Smooth muscle cell (in vitro differentiated cells): ENCODE results near the gene EPS8. TPM values are rescaled to one million over a fixed set of nuclear protein-coding genes. Genes with fewer than 3 reads are reported as not detected.
"Not testable (repeated sequence)": the region's sequence is repeated elsewhere in the genome, so short reads cannot be mapped to it uniquely, and the experiment has no call there.

Source experiments
- DNase-seq: peaks from one replicate; lab custom pipeline; 2025; ENCODE audit not compliant: unreplicated experiment; lab: John Stamatoyannopoulos, UW
- H2AFZ ChIP-seq: fragments of 200-600 bp; sonication (generic); 2 replicates; pipeline ENCODE4 v1.6.0; 2016; ENCODE audit warnings: antibody characterized with exemption, low read depth, mild to moderate bottlenecking
- H3F3A ChIP-seq: fragments of 200-600 bp; sonication (generic); 2 replicates; pipeline ENCODE4 v1.6.0; 2017; ENCODE audit warnings: antibody characterized with exemption, low read depth
- H3K27ac ChIP-seq: fragments of 200-600 bp; sonication (generic); 2 replicates; pipeline ENCODE4 v1.5.1; 2016; ENCODE audit warnings: low read depth, mild to moderate bottlenecking
- H3K27me3 ChIP-seq: fragments of 200-600 bp; sonication (generic); 2 replicates; pipeline ENCODE4 v1.6.1; 2016; ENCODE audit warnings: low read depth, mild to moderate bottlenecking
- H3K36me3 ChIP-seq: fragments of 200-600 bp; sonication (generic); 2 replicates; pipeline ENCODE4 v1.5.1; 2016; ENCODE audit warnings: low read depth
- H3K4me1 ChIP-seq: fragments of 200-600 bp; sonication (generic); 2 replicates; pipeline ENCODE4 v1.5.1; 2016; ENCODE audit warnings: low read depth
- H3K4me2 ChIP-seq: fragments of 200-600 bp; sonication (generic); 2 replicates; pipeline ENCODE4 v1.6.0; 2016; ENCODE audit warnings: mild to moderate bottlenecking
- H3K4me3 ChIP-seq: fragments of 200-600 bp; sonication (generic); 2 replicates; pipeline ENCODE4 v1.5.1; 2016; ENCODE audit warnings: mild to moderate bottlenecking
- H3K79me2 ChIP-seq: fragments of 200-600 bp; sonication (generic); 2 replicates; pipeline ENCODE4 v1.6.0; 2016; ENCODE audit warnings: low read depth, mild to moderate bottlenecking
- H3K9ac ChIP-seq: fragments of 200-600 bp; sonication (generic); 2 replicates; pipeline ENCODE4 v1.6.0; 2016; ENCODE audit warnings: low read depth
- H3K9me3 ChIP-seq: fragments of 200-600 bp; sonication (generic); replicated peaks from 2 replicates; pipeline ENCODE4 v1.5.1; 2016; ENCODE audit warnings: low read depth
- H4K20me1 ChIP-seq: fragments of 200-600 bp; sonication (generic); 2 replicates; pipeline ENCODE4 v1.6.0; 2016; ENCODE audit warnings: low read depth
- WGBS: methylation state at CpG from one replicate; pipeline ENCODE4 v1.1.7; 2016; ENCODE audit warnings: low lambda C conversion rate; 5-methylcytosine and 5-hydroxymethylcytosine counted together
- polyA plus RNA-seq: library from polyadenylated mRNA; unstranded; fragments of >200 nt; fragmentation: Nextera tagmentation; extraction: Ambion mirVana; gene quantifications from 2 replicates; pipeline ENCODE4 v1.2.1, GENCODE V29; 2016
- total RNA-seq: library from RNA; depleted of rRNA; stranded (reverse); fragments of >200 nt; gene quantifications from 2 replicates; pipeline ENCODE4 v1.2.3, GENCODE V29; 2014
- TF ChIP-seq, protein P1 (sequence below): fragments of 200-600 bp; sonication (generic); IDR thresholded peaks from 2 replicates; pipeline ENCODE4 v1.5.1; 2017; ENCODE audit warnings: borderline replicate concordance, mild to moderate bottlenecking, antibody characterized with exemption; ENCODE audit not compliant: insufficient read depth, poor library complexity, severe bottlenecking

EPS8 gene
- total and polyA plus RNA-seq, 2 experiments from 2014 or later: 27.5 to 68.3 TPM

DNA sequence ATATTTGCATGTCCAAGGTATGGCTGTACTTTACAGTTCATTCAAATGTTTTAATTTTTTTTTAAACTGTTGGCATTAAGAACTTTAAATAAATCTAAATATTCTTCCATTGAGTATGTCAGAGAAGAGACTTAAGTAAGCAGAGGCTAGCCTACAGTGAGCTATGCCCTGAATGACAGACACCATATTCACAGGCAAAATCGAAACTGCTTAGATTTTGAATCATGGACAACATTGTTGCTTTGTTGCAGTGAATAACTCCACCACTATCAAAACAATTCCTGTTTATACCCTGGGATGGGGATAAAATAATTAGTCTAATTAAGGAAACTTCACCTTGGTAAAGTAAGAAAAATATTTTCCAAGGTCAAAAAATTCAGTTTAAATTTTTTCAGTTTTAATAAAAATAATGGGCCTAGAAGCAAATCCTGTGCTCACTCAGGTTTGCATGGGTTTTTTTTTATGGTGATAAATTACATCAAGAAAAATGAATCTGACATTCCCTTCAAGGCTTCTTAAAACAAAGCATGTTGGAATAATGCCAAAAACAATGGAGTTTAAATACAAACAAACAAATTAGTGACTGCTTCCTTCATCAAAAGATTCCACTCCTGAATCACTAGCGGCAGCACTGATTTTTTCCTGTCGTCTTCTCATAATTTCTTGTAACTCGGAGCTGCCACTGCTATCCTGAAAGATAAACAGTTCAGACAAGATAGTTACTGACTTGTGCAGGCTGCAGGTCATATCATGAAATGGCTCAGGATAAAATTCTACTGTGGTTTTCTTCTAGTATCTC, 168.2 kb downstream of the EPS8 start:
- H3K4me2 ChIP-seq: peak overlapping the region; percentile 37
- H3K4me3 ChIP-seq: no peak overlapping the region
- H3F3A ChIP-seq: no peaks in the 10 kb centered on the region
- peak overlapping the region; percentile 28 for H3K27ac ChIP-seq
- 33% methylated on average over 4 of the region's 4 CpGs for WGBS
- no peaks in the 10 kb centered on the region for H3K36me3 ChIP-seq
- H2AFZ ChIP-seq: no peak overlapping the region
- H4K20me1 ChIP-seq: no peaks in the 10 kb centered on the region
- DNase-seq: no peak
- H3K27me3 ChIP-seq: no peaks in the 10 kb centered on the region
- H3K79me2 ChIP-seq: no peaks in the 10 kb centered on the region
- no peak overlapping the region for H3K9ac ChIP-seq
- H3K9me3 ChIP-seq: no peaks in the 10 kb centered on the region
- H3K4me1 ChIP-seq: no peaks in the 10 kb centered on the region
- TF ChIP-seq, protein P1, sequence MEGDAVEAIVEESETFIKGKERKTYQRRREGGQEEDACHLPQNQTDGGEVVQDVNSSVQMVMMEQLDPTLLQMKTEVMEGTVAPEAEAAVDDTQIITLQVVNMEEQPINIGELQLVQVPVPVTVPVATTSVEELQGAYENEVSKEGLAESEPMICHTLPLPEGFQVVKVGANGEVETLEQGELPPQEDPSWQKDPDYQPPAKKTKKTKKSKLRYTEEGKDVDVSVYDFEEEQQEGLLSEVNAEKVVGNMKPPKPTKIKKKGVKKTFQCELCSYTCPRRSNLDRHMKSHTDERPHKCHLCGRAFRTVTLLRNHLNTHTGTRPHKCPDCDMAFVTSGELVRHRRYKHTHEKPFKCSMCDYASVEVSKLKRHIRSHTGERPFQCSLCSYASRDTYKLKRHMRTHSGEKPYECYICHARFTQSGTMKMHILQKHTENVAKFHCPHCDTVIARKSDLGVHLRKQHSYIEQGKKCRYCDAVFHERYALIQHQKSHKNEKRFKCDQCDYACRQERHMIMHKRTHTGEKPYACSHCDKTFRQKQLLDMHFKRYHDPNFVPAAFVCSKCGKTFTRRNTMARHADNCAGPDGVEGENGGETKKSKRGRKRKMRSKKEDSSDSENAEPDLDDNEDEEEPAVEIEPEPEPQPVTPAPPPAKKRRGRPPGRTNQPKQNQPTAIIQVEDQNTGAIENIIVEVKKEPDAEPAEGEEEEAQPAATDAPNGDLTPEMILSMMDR: no peak

GRCh38 chr12:15616495-15616894, 172.7 kb downstream of the EPS8 start:
- not testable (repeated sequence) for H3K9me3 ChIP-seq, H3K4me2 ChIP-seq, H3K9ac ChIP-seq, H3F3A ChIP-seq, H3K4me3 ChIP-seq, H2AFZ ChIP-seq, H3K27me3 ChIP-seq, H3K79me2 ChIP-seq, H3K27ac ChIP-seq, H4K20me1 ChIP-seq, DNase-seq, H3K36me3 ChIP-seq, H3K4me1 ChIP-seq
- 95% methylated on average over 8 of the region's 8 CpGs for WGBS

DNA sequence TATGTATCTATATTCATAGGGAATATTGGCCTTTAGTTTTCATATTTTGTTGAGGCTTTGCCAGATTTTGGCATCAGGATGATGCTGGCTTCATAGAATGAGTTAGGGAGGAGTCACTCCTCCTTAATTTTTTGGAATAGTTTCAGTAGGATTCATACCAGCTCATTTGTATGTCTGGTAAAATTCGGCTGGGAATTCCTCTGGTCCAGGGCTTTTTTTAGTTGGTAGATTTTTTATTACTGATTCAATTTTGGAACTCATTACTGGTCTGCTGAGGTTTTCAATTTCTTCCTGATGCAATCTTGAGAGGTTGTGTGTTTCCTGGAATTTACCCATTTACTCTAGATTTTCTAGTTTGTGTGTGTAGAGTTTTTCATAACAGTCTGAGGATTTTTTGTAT, 175.2 kb downstream of the EPS8 start:
- Histone ChIP-seq H3K4me2 (no peak overlapping the region), H3K27me3 (no peaks in the 10 kb centered on the region), H3K4me1 (no peaks in the 10 kb centered on the region), H3K4me3 (no peak overlapping the region), H2AFZ (no peak overlapping the region), H3K79me2 (no peaks in the 10 kb centered on the region), H3K9ac (no peak overlapping the region), H4K20me1 (no peaks in the 10 kb centered on the region), H3K36me3 (no peaks in the 10 kb centered on the region), H3K9me3 (no peaks in the 10 kb centered on the region), H3K27ac (no peak overlapping the region), H3F3A (no peaks in the 10 kb centered on the region)
- DNase-seq: no peak
- WGBS: 95% methylated on average over 1 of the region's 1 CpG
- TF ChIP-seq, protein P1: no peak

- TF ChIP-seq, protein P1: no peak
- H3K9ac ChIP-seq: no peak overlapping the region
- peaks cover 4% of the 10 kb centered on the region for H3F3A ChIP-seq
- no peak overlapping the region for H3K4me3 ChIP-seq
- no peaks in the 10 kb centered on the region for H3K9me3 ChIP-seq
- H3K4me2 ChIP-seq: no peak overlapping the region
- H2AFZ ChIP-seq: no peak overlapping the region
- no peak overlapping the region for H3K27ac ChIP-seq
- H3K27me3 ChIP-seq: no peaks in the 10 kb centered on the region
- no peaks in the 10 kb centered on the region for H3K36me3 ChIP-seq
- no peaks in the 10 kb centered on the region for H4K20me1 ChIP-seq
- no peak for DNase-seq
- WGBS: 96% methylated on average over 1 of the region's 1 CpG
- no peaks in the 10 kb centered on the region for H3K4me1 ChIP-seq
- H3K79me2 ChIP-seq: no peaks in the 10 kb centered on the region
Observed at GRCh38 chr12:15608941-15609340, 180.2 kb downstream of the EPS8 start.
